Measurements from ENCODE around the gene PLXNA1. TPM values are rescaled to one million over a fixed set of nuclear protein-coding genes. Genes with fewer than 3 reads are reported as not detected.

PLXNA1 gene
- total and polyA plus RNA-seq, 2 of the 8 experiments (the other 6 are each of a cell fraction or from before 2014, with no cell fraction given): 47.5 to 54.9 TPM

- no peak for TF ChIP-seq EZH2 (IDR thresholded peaks at IDR 0.05; ENCODE audit: low read depth, low read length, severe bottlenecking)
- TF ChIP-seq MAFK (IDR thresholded peaks at IDR 0.05; ENCODE audit: low read depth, low read length): no peak
- TF ChIP-seq SIRT6 (IDR thresholded peaks at IDR 0.05; ENCODE audit: low read length): no peak
- TF ChIP-seq, protein P1, sequence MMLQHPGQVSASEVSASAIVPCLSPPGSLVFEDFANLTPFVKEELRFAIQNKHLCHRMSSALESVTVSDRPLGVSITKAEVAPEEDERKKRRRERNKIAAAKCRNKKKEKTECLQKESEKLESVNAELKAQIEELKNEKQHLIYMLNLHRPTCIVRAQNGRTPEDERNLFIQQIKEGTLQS (IDR thresholded peaks at IDR 0.05; ENCODE audit: insufficient read depth, low read depth, low read length): no peak
- no peak for TF ChIP-seq HDAC2 (IDR thresholded peaks at IDR 0.05; ENCODE audit: borderline replicate concordance in 1 of 2, low read depth in 2 of 2, low read length in 2 of 2)
Observed at GRCh38 chr3:126947429-126947828, 35.5 kb upstream of the PLXNA1 start (continued).

All from H1 (cell line).